Measurements from ENCODE around the gene SLC2A10.

SLC2A10 gene

GRCh38 chr20:46741924-46742668, 32.6 kb downstream of the SLC2A10 start:
- Histone ChIP-seq H3K27ac (replicated peaks) (no peak overlapping the region), H3K27me3 (ENCODE audit: insufficient read depth, poor library complexity, severe bottlenecking) (no peaks in the 10 kb centered on the region), H3K4me3 (replicated peaks; ENCODE audit: insufficient read depth, low read length) (no peak overlapping the region)
- TF ChIP-seq, protein P1, sequence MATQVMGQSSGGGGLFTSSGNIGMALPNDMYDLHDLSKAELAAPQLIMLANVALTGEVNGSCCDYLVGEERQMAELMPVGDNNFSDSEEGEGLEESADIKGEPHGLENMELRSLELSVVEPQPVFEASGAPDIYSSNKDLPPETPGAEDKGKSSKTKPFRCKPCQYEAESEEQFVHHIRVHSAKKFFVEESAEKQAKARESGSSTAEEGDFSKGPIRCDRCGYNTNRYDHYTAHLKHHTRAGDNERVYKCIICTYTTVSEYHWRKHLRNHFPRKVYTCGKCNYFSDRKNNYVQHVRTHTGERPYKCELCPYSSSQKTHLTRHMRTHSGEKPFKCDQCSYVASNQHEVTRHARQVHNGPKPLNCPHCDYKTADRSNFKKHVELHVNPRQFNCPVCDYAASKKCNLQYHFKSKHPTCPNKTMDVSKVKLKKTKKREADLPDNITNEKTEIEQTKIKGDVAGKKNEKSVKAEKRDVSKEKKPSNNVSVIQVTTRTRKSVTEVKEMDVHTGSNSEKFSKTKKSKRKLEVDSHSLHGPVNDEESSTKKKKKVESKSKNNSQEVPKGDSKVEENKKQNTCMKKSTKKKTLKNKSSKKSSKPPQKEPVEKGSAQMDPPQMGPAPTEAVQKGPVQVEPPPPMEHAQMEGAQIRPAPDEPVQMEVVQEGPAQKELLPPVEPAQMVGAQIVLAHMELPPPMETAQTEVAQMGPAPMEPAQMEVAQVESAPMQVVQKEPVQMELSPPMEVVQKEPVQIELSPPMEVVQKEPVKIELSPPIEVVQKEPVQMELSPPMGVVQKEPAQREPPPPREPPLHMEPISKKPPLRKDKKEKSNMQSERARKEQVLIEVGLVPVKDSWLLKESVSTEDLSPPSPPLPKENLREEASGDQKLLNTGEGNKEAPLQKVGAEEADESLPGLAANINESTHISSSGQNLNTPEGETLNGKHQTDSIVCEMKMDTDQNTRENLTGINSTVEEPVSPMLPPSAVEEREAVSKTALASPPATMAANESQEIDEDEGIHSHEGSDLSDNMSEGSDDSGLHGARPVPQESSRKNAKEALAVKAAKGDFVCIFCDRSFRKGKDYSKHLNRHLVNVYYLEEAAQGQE (IDR thresholded peaks at IDR 0.05; ENCODE audit: insufficient replicate concordance, low read depth): no peak
- TF ChIP-seq CTCF (IDR thresholded peaks at IDR 0.05; ENCODE audit: insufficient read depth, low read length): no peak
- TF ChIP-seq SPI1 (IDR thresholded peaks at IDR 0.05; ENCODE audit: borderline replicate concordance, low read depth): no peak
- TF ChIP-seq POLR2AphosphoS5 (IDR thresholded peaks at IDR 0.05; ENCODE audit: low read depth): no peak
- no peak for TF ChIP-seq GABPA (IDR thresholded peaks at IDR 0.05; ENCODE audit: low read depth)
- no peak for DNase-seq (ENCODE audit: low read depth in 1 of 2, low spot score in 1 of 2)

GRCh38 chr20:46742669-46743045, 33.2 kb downstream of the SLC2A10 start:
- no peak for DNase-seq (ENCODE audit: low read depth in 1 of 2, low spot score in 1 of 2)
- TF ChIP-seq, protein P1 (IDR thresholded peaks at IDR 0.05; ENCODE audit: insufficient replicate concordance, low read depth): no peak
- TF ChIP-seq POLR2AphosphoS5 (IDR thresholded peaks at IDR 0.05; ENCODE audit: low read depth): no peak
- no peak for TF ChIP-seq CTCF (IDR thresholded peaks at IDR 0.05; ENCODE audit: insufficient read depth, low read length)
- no peak for TF ChIP-seq SPI1 (IDR thresholded peaks at IDR 0.05; ENCODE audit: borderline replicate concordance, low read depth)
- no peak for TF ChIP-seq GABPA (IDR thresholded peaks at IDR 0.05; ENCODE audit: low read depth)
- no peak overlapping the region for H3K27ac ChIP-seq (replicated peaks)
- no peaks in the 10 kb centered on the region for H3K27me3 ChIP-seq (ENCODE audit: insufficient read depth, poor library complexity, severe bottlenecking)
- H3K4me3 ChIP-seq (replicated peaks; ENCODE audit: insufficient read depth, low read length): no peak overlapping the region

DNA sequence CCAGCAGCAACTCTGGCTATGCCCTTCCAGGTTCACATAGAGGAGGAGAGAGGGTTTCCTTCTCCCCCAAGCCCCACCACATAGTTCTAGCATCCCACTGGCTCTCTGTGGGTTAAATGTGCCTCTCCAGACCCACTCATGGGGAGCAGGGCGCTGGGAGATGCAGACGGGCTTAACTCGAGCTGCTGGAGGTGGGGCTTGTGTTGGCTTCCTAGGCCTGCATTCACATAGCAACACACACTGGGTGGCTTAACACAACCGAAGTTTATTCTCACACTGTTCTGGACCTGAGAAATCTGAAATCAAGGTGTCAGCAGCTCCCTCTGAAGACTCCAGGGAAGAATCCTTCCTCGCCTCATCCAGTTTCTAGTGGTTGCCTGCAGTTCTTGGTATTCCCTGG, 33.6 kb downstream of the SLC2A10 start:
- H3K27ac ChIP-seq (replicated peaks): no peak overlapping the region
- DNase-seq (ENCODE audit: low read depth in 1 of 2, low spot score in 1 of 2): no peak
- TF ChIP-seq GABPA (IDR thresholded peaks at IDR 0.05; ENCODE audit: low read depth) (no peak), SPI1 (IDR thresholded peaks at IDR 0.05; ENCODE audit: borderline replicate concordance, low read depth) (no peak), POLR2AphosphoS5 (IDR thresholded peaks at IDR 0.05; ENCODE audit: low read depth) (no peak), CTCF (IDR thresholded peaks at IDR 0.05; ENCODE audit: insufficient read depth, low read length) (no peak)
- TF ChIP-seq, protein P1 (IDR thresholded peaks at IDR 0.05; ENCODE audit: insufficient replicate concordance, low read depth): no peak
- no peak overlapping the region for H3K4me3 ChIP-seq (replicated peaks; ENCODE audit: insufficient read depth, low read length)
- H3K27me3 ChIP-seq (ENCODE audit: insufficient read depth, poor library complexity, severe bottlenecking): no peaks in the 10 kb centered on the region
